Activated T-helper 2 cell treated with anti-CD3 and anti-CD28 coated beads, Interferon-gamma antibody, Interleukin-2, Interleukin-4, amounts not matched to agents 10 μg/mL and 5 μg/mL and 100 μg/mL, durations not matched to agents 14 hours and 24 hours and 36 hours (primary cell): ENCODE data around the gene DNAAF8. TPM values are rescaled to one million over a fixed set of nuclear protein-coding genes. Genes with fewer than 3 reads are reported as not detected.

Experiments used
- DNase-seq: peaks from one replicate; pipeline ENCODE4 v3.0.0; 2021; ENCODE audit warnings: low spot score
- H3K27ac Mint-ChIP-seq: one replicate; pipeline ENCODE4 v1.8.0; 2021; ENCODE audit warnings: mixed read lengths
- H3K27me3 Mint-ChIP-seq: one replicate; pipeline ENCODE4 v1.8.0; 2021; ENCODE audit warnings: low read depth, mixed read lengths
- H3K36me3 Mint-ChIP-seq: one replicate; pipeline ENCODE4 v1.8.0; 2021; ENCODE audit warnings: low read depth, mixed read lengths
- H3K4me1 Mint-ChIP-seq: one replicate; pipeline ENCODE4 v1.8.0; 2021; ENCODE audit warnings: low read depth, mixed read lengths
- H3K4me3 Mint-ChIP-seq: one replicate; pipeline ENCODE4 v1.8.0; 2021; ENCODE audit warnings: low read depth, mild to moderate bottlenecking, moderate library complexity, mixed read lengths
- H3K9me3 Mint-ChIP-seq: one replicate; pipeline ENCODE4 v1.8.0; 2021; ENCODE audit warnings: mixed read lengths
- intact Hi-C: fragments of 100-400 bp; cut with micrococcal nuclease; formaldehyde crosslinking; loops from one replicate; pipeline ENCODE4 v1.15.1; 2023
- total RNA-seq: library from RNA; stranded (reverse); gene quantifications from 2 replicates; pipeline ENCODE4 v1.2.3, GENCODE V29; 2022

DNAAF8 gene
- total RNA-seq, 1 donor from 2014 or later: 0.11 TPM

DNA sequence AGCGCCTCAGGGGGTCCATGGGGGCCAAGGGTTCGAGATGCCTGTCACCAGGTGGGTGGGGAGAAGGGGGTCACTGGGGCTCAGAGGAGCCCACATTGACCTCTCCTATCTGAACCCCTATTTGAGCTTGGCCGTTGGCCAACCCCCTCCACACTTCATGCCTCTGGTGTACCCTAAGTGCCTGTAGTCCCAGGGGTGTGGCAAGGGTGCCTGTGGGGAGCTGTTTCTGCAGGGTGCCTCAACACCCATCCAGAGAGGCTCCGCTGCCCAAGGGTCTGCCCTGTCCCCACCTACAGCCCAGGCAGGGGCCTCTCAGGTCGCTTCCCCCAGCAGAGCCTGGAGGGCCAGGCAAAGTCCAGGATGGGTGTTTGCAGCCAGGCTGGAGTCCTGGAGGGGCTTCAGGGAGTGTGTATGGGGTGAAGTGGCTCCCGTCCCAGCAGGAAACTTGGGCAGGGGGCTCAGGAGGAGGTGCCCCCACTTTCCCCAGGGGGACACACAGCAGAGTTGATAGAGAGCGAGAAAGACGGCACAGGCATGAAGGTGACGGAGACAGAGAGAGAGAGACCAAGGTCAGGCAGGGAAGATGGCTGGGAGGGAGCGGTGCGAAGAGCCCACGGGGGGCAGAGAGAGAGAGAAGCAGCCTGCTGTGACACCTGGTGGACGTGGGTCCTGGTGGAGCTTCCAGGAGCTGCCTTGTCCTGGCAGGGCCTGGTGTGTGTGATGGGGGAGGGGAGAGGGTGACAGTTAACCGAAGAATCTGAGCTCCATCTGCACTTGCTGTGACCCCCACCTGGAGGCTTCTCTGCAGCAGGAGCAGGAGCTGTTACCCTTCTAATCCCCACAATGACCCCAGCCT, 53.5 kb downstream of the DNAAF8 start, which contains the start of gene SEPTIN12:
Gene SEPTIN12 (minus strand): TSS at position 719 of the 856 bp plus-strand sequence. CDS start 700 bp downstream, at position 19.
- Mint-ChIP-seq H3K27ac (no peak within 1 kb of the TSS), H3K36me3 (no peaks in the 10 kb centered on the region), H3K4me3 (no peak within 1 kb of the TSS), H3K4me1 (peaks cover 6% of the 10 kb centered on the region), H3K9me3 (no peaks in the 10 kb centered on the region), H3K27me3 (no peaks in the 10 kb centered on the region)
- DNase-seq: no peak
- intact Hi-C loops: no loop called here

DNA sequence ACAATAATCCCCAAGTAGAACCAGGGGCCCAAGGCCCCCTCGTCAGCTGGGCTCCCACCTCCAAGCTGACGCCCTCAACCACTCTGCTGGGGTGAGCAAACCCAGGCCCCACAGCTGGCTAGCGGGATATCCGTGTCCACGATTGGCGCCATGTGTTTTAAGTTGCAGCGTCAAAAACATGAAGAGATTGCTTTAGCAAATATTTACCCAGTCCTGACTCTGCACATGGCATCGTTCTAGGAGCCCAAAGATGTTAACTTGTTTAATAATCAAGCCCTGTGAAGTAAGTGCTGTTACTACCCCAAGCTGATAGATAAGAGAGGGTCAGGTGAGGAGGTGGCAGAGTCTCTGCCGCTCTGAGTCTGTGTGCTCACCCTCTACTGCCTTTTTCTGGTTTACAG, 54.2 kb downstream of the DNAAF8 start:
- intact Hi-C loops: no loop called here
- H3K36me3 Mint-ChIP-seq: no peaks in the 10 kb centered on the region
- no peak for DNase-seq
- no peaks in the 10 kb centered on the region for H3K9me3 Mint-ChIP-seq
- no peak overlapping the region for H3K4me3 Mint-ChIP-seq
- no peak overlapping the region for H3K27ac Mint-ChIP-seq
- peaks cover 6% of the 10 kb centered on the region for H3K4me1 Mint-ChIP-seq
- H3K27me3 Mint-ChIP-seq: no peaks in the 10 kb centered on the region

DNA sequence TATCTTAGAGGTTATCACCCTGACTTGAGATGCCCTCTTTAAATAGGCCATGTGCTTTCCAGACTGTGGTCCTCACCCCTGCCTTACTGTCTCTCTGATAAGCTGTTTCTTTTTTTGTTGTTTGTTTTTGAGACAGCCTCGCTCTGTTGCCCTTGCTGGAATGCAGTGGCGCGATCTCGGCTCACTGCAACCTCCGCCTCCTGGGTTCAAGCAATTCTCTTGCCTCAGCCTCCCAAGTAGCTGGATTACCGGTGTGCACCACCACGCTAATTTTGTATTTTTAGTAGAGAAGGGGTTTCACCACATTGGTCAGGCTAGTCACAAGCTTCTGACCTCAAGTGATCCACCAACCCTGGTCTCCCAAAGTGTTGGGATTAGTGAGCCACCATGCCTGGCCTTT, 54.6 kb downstream of the DNAAF8 start:
- H3K4me1 Mint-ChIP-seq: peaks cover 6% of the 10 kb centered on the region
- H3K27me3 Mint-ChIP-seq: no peaks in the 10 kb centered on the region
- H3K27ac Mint-ChIP-seq: no peak overlapping the region
- H3K36me3 Mint-ChIP-seq: no peaks in the 10 kb centered on the region
- H3K4me3 Mint-ChIP-seq: no peak overlapping the region
- DNase-seq: no peak
- no peaks in the 10 kb centered on the region for H3K9me3 Mint-ChIP-seq
- intact Hi-C loops: no loop called here

DNA sequence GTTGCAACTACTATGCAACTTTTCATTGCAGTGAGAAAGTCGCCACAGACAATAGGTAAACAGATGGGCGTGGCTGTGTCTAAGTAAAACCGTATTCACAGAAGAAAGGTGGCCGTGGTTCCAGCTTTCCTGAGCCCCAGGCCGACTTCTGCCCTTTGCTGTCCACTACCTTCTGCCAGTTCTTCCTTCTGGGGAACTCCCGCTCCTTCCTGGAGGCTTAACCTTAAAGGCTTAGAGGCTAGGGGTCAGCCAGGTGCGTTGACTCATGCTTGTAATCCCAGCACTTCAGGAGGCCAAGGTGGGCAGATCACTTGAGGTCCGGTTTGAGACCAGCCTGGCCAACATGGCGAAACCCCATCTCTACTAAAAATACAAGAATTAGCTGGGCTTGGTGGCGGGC, 55.9 kb downstream of the DNAAF8 start:
- Mint-ChIP-seq H3K27me3 (no peaks in the 10 kb centered on the region), H3K4me1 (peaks cover 6% of the 10 kb centered on the region), H3K9me3 (no peaks in the 10 kb centered on the region)

DNA sequence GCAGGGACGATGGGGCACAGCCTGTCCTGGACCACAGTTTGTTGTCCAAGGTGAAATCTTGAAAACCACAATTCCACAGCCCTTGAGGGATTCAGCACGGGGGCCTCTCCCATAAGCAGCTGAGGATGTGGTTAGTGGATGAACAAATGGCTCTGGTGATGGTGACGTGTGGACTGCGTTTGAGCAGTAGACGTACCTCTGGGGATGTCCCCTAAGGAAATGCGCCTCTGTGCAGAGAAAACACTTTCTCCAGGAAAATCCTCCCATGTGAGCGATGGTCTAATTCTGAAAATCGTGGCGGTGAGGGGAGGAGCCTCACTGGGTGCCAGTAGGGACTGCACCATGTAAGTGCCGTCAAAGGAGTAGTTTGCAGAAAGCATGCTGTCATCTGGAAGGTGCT, 56.5 kb downstream of the DNAAF8 start:
- no peak for DNase-seq
- H3K9me3 Mint-ChIP-seq: no peaks in the 10 kb centered on the region
- H3K36me3 Mint-ChIP-seq: no peaks in the 10 kb centered on the region
- peaks cover 6% of the 10 kb centered on the region for H3K4me1 Mint-ChIP-seq
- no peak overlapping the region for H3K27ac Mint-ChIP-seq
- intact Hi-C loops: no loop called here
- H3K4me3 Mint-ChIP-seq: no peak overlapping the region
- H3K27me3 Mint-ChIP-seq: no peaks in the 10 kb centered on the region

More for the DNA sequence above, 55.9 kb downstream of the DNAAF8 start:
- DNase-seq: no peak
- no peak overlapping the region for H3K4me3 Mint-ChIP-seq
- intact Hi-C loops: no loop called here
- no peak overlapping the region for H3K27ac Mint-ChIP-seq
- H3K36me3 Mint-ChIP-seq: no peaks in the 10 kb centered on the region

DNA sequence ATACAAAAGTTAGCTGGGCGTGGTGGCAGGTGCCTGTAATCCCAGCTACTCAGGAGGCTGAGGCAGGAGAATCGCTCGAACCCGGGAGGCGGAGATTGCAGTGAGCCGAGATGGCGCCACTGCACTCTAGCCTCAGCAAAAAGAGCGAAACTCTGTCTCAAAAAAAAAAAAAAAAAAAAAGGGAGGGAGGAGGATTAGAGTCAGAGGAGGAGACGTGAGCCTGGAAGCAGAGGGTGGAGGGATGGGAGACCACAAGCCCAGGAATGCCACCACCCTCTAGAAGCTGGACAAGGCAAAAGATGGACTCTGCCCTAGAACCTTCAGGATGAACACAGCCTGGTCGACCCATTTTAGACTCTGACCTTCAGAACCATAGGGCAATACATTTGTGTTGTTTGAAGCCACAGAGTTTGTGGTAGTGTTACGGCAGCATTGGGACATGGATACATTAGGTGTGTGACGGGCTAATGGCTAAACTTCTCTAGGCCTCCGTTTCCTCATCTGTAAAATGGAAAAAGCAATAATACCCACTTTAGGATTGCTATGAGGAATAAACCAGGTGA, 58.7 kb downstream of the DNAAF8 start:
- H3K4me3 Mint-ChIP-seq: no peak overlapping the region
- intact Hi-C loops: no loop called here
- H3K9me3 Mint-ChIP-seq: no peaks in the 10 kb centered on the region
- H3K27ac Mint-ChIP-seq: no peak overlapping the region
- no peaks in the 10 kb centered on the region for H3K36me3 Mint-ChIP-seq
- peaks cover 6% of the 10 kb centered on the region for H3K4me1 Mint-ChIP-seq
- no peak for DNase-seq
- no peaks in the 10 kb centered on the region for H3K27me3 Mint-ChIP-seq

DNA sequence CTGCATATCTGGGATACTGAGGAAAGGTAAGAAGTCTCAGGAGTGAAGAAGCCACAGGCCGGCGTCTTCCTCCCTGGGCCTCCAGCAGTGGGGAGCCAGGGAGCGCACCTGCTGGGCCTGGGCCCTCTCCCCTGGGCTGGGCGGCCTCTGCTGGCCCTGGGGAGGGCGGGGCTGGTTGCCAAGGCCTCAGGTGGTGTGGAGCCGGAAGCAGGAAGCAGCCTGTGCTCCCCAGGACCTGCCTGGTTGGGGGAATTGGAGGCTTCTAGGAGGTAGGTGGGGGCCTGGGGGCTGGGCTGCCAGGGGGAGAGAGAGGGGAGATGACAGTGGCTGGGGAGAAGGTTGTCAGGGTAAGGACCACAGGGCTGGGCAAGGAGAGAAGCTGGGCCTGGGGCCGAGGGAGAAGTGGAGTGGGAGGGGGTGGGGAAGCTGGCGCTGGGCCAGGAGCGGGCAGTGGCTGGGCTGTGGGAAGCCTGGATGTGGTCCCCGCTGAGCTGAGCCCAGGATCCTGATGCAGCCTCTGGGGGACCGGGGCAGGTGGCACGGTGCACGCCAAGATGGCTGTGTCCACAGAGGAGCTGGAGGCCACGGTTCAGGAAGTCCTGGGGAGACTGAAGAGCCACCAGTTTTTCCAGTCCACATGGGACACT, 61.0 kb downstream of the DNAAF8 start, which contains the start of gene SMIM22:
Gene SMIM22 (plus strand): TSS at position 189 of the 647 bp plus-strand sequence. CDS start 366 bp downstream, at position 555.
- intact Hi-C loops: no loop called here
- no peak within 1 kb of the TSS for H3K27ac Mint-ChIP-seq
- no peak for DNase-seq
- H3K9me3 Mint-ChIP-seq: no peaks in the 10 kb centered on the region
- H3K36me3 Mint-ChIP-seq: no peaks in the 10 kb centered on the region
- H3K4me3 Mint-ChIP-seq: no peak within 1 kb of the TSS
- peaks cover 6% of the 10 kb centered on the region for H3K4me1 Mint-ChIP-seq
- H3K27me3 Mint-ChIP-seq: no peaks in the 10 kb centered on the region

DNA sequence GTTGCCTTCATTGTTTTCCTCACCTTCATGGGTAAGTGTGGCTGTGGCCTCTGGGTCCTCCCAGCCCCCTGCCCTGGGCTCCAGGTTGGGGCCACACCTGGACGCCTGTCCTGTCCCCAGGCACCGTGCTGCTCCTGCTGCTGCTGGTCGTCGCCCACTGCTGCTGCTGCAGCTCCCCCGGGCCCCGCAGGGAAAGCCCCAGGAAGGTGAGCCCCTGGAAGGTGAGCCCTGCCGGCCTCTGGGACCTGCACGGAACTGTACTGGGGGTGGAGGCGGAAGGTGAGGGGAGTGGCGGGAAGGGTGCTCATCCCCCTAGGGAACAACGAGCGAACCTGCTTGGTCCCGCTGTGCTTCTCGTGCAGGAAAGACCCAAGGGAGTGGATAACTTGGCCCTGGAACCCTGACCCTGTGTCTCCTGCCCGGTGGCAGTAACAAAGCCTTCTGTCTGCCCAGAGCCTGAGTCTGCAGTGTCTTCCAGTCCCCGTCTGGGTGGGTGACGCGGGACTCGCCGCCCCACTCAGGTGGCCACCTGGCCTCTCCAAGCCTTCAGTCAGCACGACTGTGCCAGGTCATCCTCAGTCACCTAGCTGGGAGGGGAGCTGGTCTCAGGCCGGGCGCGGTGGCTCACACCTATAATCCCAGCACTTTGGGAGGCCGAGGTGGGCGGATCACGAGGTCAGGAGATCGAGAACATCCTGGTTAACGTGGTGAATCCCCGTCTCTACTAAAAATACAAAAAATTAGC, 61.7 kb downstream of the DNAAF8 start:
- no peaks in the 10 kb centered on the region for H3K36me3 Mint-ChIP-seq
- intact Hi-C loops: no loop called here
- no peaks in the 10 kb centered on the region for H3K9me3 Mint-ChIP-seq
- peaks cover 3% of the 10 kb centered on the region for H3K4me1 Mint-ChIP-seq
- DNase-seq: no peak
- H3K27me3 Mint-ChIP-seq: no peaks in the 10 kb centered on the region
- no peak overlapping the region for H3K27ac Mint-ChIP-seq
- no peak overlapping the region for H3K4me3 Mint-ChIP-seq

DNA sequence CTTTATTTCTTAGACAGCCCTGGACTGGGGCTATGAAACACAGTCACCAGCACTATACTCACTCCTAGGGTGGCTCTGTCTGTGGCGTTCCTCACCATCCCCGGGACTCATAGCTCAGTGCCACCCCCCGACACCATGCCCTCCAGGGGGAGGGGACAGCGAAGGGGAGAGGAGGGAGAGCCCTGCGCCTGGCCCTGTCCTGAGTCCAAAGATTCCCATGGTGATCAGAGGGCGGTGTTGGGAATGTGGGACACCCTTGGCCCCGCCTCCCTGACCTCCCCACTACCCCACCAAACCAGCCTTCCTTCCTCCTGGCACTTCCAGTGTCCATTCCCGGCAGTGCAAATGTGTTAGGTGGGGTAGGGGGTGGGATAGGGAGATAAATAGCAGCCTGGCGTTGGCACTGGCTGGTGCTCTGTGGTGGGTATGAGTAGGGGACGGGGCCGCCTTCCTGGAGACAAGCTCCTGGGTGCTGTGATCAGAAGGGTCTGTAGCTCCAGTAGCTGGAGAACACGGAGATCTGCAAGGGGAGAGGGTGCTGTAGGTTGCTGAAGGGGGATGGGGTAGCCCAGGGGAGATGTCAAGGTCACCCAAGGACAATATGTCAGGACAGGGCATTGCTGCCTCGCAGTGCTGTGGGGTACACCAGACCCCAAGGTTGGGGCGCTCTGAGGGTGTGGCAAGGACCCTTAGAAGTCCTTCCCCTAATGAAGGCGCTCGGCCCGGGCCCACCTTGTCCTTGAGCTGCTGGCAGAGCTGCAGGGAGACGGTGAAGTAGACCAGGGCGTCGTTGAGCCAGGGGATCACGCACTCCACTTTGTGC, 62.9 kb downstream of the DNAAF8 start:
- Mint-ChIP-seq H3K4me1 (no peaks in the 10 kb centered on the region), H3K27me3 (no peaks in the 10 kb centered on the region), H3K27ac (no peak overlapping the region), H3K36me3 (no peaks in the 10 kb centered on the region), H3K4me3 (no peak overlapping the region), H3K9me3 (no peaks in the 10 kb centered on the region)
- intact Hi-C loops: no loop called here
- no peak for DNase-seq

DNA sequence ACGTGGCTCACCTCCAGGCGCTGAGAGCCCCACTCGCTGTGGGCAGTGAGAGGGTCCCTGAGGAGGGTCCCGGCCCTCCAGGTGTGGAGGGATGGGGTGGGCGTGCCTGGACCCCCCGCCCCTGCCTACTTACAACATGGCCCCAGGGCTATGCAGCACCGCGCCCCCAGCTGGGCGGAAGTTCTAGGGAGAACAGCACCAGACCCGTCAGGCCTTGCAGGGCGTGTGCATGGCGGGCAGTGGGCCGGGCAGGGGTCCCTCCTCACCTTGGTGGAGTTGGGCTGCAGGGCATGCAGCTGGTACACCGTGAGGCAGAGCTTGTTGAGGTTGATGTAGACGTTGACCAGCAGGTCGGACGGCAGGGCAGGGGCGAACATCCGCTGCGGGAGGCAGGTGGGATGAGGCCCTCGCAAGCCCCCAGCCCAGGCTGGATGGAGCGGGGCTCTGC, 63.5 kb downstream of the DNAAF8 start:
- Mint-ChIP-seq H3K27me3 (no peaks in the 10 kb centered on the region), H3K27ac (no peak overlapping the region), H3K4me1 (no peaks in the 10 kb centered on the region), H3K4me3 (no peak overlapping the region), H3K9me3 (no peaks in the 10 kb centered on the region), H3K36me3 (no peaks in the 10 kb centered on the region)
- intact Hi-C loops: no loop called here
- DNase-seq: no peak

DNA sequence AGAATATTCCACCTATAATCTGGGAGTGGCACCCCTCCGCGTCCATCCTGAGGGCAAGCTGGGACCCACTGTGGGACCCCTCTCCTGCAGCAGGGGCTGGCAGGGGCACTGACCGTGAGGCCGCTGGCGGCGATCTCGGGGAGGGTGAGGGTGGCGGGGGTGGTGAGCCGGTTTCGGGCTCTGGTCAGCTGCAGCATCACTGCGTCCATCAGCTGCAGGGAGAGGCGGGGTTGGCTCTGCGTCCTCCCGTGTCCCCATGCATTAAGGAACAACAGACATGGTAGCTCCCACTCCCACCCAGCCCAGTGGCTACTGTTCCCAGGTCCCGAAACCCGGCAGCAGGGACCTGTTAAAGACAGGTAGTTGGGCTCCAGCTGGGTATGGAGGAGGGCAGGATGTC, 64.1 kb downstream of the DNAAF8 start:
- Mint-ChIP-seq H3K27me3 (no peaks in the 10 kb centered on the region), H3K4me3 (no peak overlapping the region), H3K9me3 (no peaks in the 10 kb centered on the region), H3K27ac (no peak overlapping the region), H3K36me3 (no peaks in the 10 kb centered on the region), H3K4me1 (peaks cover 4% of the 10 kb centered on the region)
- intact Hi-C loops: no loop called here
- DNase-seq: no peak
